OCI-LY1 (cell line): ENCODE measurements around the gene ZNF319.

Experiments
- H2AFZ ChIP-seq: fragments of 200-600 bp; sonication (generic), shearing (Covaris generic); 2 replicates; pipeline ENCODE4 v1.6.0; 2014; ENCODE audit warnings: antibody characterized with exemption, mild to moderate bottlenecking, low read length
- H3F3A ChIP-seq: fragments of 200-600 bp; sonication (generic), shearing (Covaris generic); 2 replicates; pipeline ENCODE4 v1.6.0; 2014; ENCODE audit warnings: mild to moderate bottlenecking, antibody characterized with exemption, low read length, moderate library complexity; ENCODE audit not compliant: insufficient read depth
- H3K27ac ChIP-seq: fragments of 200-600 bp; sonication (generic); 2 replicates; pipeline ENCODE4 v1.5.1; 2014; ENCODE audit warnings: low read length, mixed run types, mild to moderate bottlenecking, low read depth; ENCODE audit not compliant: poor library complexity, severe bottlenecking
- H3K27me3 ChIP-seq: fragments of 200-600 bp; sonication (generic); 2 replicates; pipeline ENCODE4 v1.6.0; 2014; ENCODE audit warnings: antibody characterized with exemption, mild to moderate bottlenecking, low read length, moderate library complexity; ENCODE audit not compliant: insufficient read depth
- H3K36me3 ChIP-seq: fragments of 200-600 bp; sonication (generic); 2 replicates; pipeline ENCODE4 v1.6.1; 2014; ENCODE audit warnings: mild to moderate bottlenecking, antibody characterized with exemption, low read length, moderate library complexity, mixed read lengths; ENCODE audit not compliant: insufficient read depth
- H3K4me1 ChIP-seq: fragments of 200-600 bp; sonication (generic); 2 replicates; pipeline ENCODE4 v1.5.1; 2014; ENCODE audit warnings: mild to moderate bottlenecking, low read length, moderate library complexity; ENCODE audit not compliant: insufficient read depth, severe bottlenecking
- H3K4me2 ChIP-seq: fragments of 200-600 bp; sonication (generic), shearing (Covaris generic); 2 replicates; pipeline ENCODE4 v1.6.1; 2014; ENCODE audit warnings: low read length
- H3K4me3 ChIP-seq: fragments of 200-600 bp; sonication (generic); 2 replicates; pipeline ENCODE4 v1.5.1; 2014; ENCODE audit warnings: low read length, low read depth, mild to moderate bottlenecking, mixed read lengths; ENCODE audit not compliant: poor library complexity, severe bottlenecking
- H3K79me2 ChIP-seq: fragments of 200-600 bp; shearing (Covaris generic); 2 replicates; pipeline ENCODE4 v1.6.1; 2016; ENCODE audit warnings: mixed run types, low read length, mixed read lengths; ENCODE audit not compliant: insufficient read depth
- H3K9ac ChIP-seq: fragments of 200-600 bp; sonication (generic), shearing (Covaris generic); 2 replicates; pipeline ENCODE4 v1.6.1; 2014; ENCODE audit warnings: mild to moderate bottlenecking, low read length, mixed read lengths
- H3K9me2 ChIP-seq: fragments of 200-600 bp; sonication (generic), shearing (Covaris generic); 2 replicates; pipeline ENCODE4 v1.6.1; 2014; ENCODE audit warnings: low read depth, mild to moderate bottlenecking, low read length, mixed read lengths
- H3K9me3 ChIP-seq: fragments of 200-600 bp; shearing (Covaris generic); 2 replicates; pipeline ENCODE4 v1.6.1; 2014; ENCODE audit warnings: low read length, mixed read lengths
- H4K20me1 ChIP-seq: fragments of 200-600 bp; sonication (generic), shearing (Covaris generic); 2 replicates; pipeline ENCODE4 v1.6.0; 2016; ENCODE audit warnings: mild to moderate bottlenecking, low read length; ENCODE audit not compliant: insufficient read depth
- EZH2 ChIP-seq: fragments of 200-600 bp; sonication (generic), shearing (Covaris generic); IDR thresholded peaks from 2 replicates; pipeline ENCODE4 v1.8.0; 2017; ENCODE audit warnings: borderline replicate concordance, mixed run types, mild to moderate bottlenecking, antibody characterized with exemption, low read length, moderate library complexity, mixed read lengths
- TF ChIP-seq, protein P1 (sequence below): fragments of 200-600 bp; sonication (generic), shearing (Covaris generic); IDR thresholded peaks from 2 replicates; pipeline ENCODE4 v1.5.1; 2017; ENCODE audit warnings: mild to moderate bottlenecking, antibody characterized with exemption, low read length, moderate library complexity, mixed read lengths

The ZNF319 gene

DNA sequence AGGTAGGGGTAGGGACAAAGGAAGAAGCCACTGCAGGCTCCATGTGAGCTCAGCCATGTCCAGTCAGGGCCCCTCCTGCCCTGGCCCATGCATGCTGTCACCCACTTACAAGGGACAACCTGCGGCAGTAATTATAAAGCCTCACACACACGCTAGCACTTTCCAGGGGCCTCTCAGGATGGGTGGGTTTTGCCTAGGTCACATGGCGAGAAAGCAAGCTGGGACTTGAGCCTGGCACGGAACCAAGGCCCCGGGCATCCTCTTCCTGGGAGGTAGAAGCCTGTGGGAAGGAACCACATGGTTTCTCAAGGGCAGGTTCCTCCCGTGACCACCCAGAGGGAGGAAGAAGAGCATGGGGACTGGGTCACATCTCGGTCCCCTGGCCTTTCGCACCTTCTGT, 7.0 kb downstream of the ZNF319 start:
- Histone ChIP-seq H3K27ac (no peak overlapping the region), H3K9ac (no peak overlapping the region), H3K4me2 (no peak overlapping the region), H3K4me1 (no peaks in the 10 kb centered on the region), H4K20me1 (no peaks in the 10 kb centered on the region), H3K79me2 (no peaks in the 10 kb centered on the region), H3K9me2 (no peaks in the 10 kb centered on the region), H3K36me3 (peaks cover 19% of the 10 kb centered on the region), H3F3A (no peaks in the 10 kb centered on the region), H3K27me3 (0 out of 2 replicates have a peak, but pooled peaks cover 6% of the 10 kb centered on the region), H3K9me3 (no peaks in the 10 kb centered on the region), H2AFZ (no peak overlapping the region), H3K4me3 (no peak overlapping the region)
- TF ChIP-seq, protein P1, sequence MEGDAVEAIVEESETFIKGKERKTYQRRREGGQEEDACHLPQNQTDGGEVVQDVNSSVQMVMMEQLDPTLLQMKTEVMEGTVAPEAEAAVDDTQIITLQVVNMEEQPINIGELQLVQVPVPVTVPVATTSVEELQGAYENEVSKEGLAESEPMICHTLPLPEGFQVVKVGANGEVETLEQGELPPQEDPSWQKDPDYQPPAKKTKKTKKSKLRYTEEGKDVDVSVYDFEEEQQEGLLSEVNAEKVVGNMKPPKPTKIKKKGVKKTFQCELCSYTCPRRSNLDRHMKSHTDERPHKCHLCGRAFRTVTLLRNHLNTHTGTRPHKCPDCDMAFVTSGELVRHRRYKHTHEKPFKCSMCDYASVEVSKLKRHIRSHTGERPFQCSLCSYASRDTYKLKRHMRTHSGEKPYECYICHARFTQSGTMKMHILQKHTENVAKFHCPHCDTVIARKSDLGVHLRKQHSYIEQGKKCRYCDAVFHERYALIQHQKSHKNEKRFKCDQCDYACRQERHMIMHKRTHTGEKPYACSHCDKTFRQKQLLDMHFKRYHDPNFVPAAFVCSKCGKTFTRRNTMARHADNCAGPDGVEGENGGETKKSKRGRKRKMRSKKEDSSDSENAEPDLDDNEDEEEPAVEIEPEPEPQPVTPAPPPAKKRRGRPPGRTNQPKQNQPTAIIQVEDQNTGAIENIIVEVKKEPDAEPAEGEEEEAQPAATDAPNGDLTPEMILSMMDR = no peak
- TF ChIP-seq EZH2 = no peak

DNA sequence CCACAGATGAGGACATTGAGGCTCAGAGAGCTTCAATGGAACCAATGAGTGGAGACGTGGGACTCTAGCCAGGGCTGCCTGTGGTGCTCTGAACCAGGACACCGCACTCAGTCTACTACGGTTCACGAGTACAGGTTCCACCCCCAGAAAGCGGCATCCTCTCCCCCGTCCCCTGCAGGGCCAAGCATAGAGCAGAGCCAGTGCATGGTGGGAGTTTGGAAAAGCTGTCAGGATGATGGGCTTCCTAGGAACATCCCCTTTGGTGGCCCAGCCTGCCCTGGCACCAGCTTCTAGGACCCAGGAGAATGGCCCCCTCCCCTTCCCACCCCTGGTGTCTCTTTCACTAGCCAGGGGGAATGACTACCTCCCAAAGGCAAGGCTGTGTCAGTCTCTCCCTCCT, 8.4 kb downstream of the ZNF319 start:
- Histone ChIP-seq H3K4me2 (no peak overlapping the region), H3K27me3 (0 out of 2 replicates have a peak, but pooled peaks cover 6% of the 10 kb centered on the region), H2AFZ (no peak overlapping the region), H3K4me1 (no peaks in the 10 kb centered on the region), H3F3A (no peaks in the 10 kb centered on the region), H3K36me3 (peaks cover 9% of the 10 kb centered on the region), H4K20me1 (no peaks in the 10 kb centered on the region), H3K9me2 (no peaks in the 10 kb centered on the region), H3K9me3 (no peaks in the 10 kb centered on the region), H3K4me3 (no peak overlapping the region), H3K27ac (no peak overlapping the region), H3K79me2 (no peaks in the 10 kb centered on the region), H3K9ac (no peak overlapping the region)
- TF ChIP-seq, protein P1 = no peak
- no peak for TF ChIP-seq EZH2

DNA sequence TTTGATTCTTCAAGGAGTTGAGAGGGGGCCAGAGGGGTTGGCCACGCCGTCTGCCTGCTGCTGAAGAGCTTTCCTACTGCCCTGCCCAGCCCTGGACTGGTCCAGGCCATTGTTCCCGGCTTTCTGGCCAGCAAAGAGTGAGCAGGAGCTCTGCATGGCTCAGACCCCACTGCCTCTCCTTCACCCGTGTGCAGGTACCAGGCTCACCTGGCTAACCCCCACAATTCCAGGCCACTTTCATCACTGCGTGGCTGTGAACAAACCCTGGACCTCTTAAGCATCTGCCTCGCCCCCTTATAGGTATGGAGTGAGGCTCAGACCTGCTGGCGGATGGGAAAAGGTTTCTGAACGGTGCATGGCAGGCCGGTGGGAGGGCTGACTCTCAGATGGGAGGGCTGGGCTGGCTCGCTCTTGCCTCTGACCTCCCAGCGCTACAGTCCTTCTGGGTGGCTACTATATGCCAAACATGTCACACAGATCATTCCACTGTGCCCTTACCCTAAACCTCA, 8.9 kb downstream of the ZNF319 start:
- H3K4me2 ChIP-seq = no peak overlapping the region
- H3F3A ChIP-seq = no peaks in the 10 kb centered on the region
- H3K27ac ChIP-seq = no peak overlapping the region
- H3K4me3 ChIP-seq = no peak overlapping the region
- no peaks in the 10 kb centered on the region for H3K4me1 ChIP-seq
- H3K9me3 ChIP-seq = no peaks in the 10 kb centered on the region
- no peak for TF ChIP-seq EZH2
- TF ChIP-seq, protein P1 = no peak
- no peak overlapping the region for H2AFZ ChIP-seq
- 0 out of 2 replicates have a peak, but pooled peaks cover 6% of the 10 kb centered on the region for H3K27me3 ChIP-seq
- no peak overlapping the region for H3K9ac ChIP-seq
- no peaks in the 10 kb centered on the region for H4K20me1 ChIP-seq
- H3K79me2 ChIP-seq = no peaks in the 10 kb centered on the region
- H3K9me2 ChIP-seq = no peaks in the 10 kb centered on the region
- peaks cover 4% of the 10 kb centered on the region for H3K36me3 ChIP-seq
